NCI-H524 treated with DMSO at 0.1 percent for 48 hours (cell line): ENCODE data around the gene ATXN3L.

Source experiments
- DNase-seq: peaks from one replicate; lab custom pipeline; 2025; lab: John Stamatoyannopoulos, UW

The ATXN3L gene

GRCh38 chrX:13319953-13320352, at the start of gene ATXN3L:
ATXN3L (minus strand) TSS chrX:13320053; CDS start chrX:13319934, 119 bp downstream.
- DNase-seq, result no peak

GRCh38 chrX:13369256-13370030, 49.6 kb upstream of the ATXN3L start:
- no peak for DNase-seq

- DNase-seq, result no peak
Observed at GRCh38 chrX:13367950-13368349, 48.1 kb upstream of the ATXN3L start.

GRCh38 chrX:13366698-13367097, 46.8 kb upstream of the ATXN3L start:
- DNase-seq, result no peak

- DNase-seq, result no peak
Observed at GRCh38 chrX:13365161-13365560, 45.3 kb upstream of the ATXN3L start.

- DNase-seq, result no peak
Observed at GRCh38 chrX:13364230-13364857, 44.5 kb upstream of the ATXN3L start.

GRCh38 chrX:13360146-13360545, 40.3 kb upstream of the ATXN3L start:
- DNase-seq, result peak; percentile 78

- peak; percentile 72 for DNase-seq
Observed at GRCh38 chrX:13357925-13358324, 38.1 kb upstream of the ATXN3L start.

- DNase-seq, result no peak
Observed at GRCh38 chrX:13346646-13347045, 26.8 kb upstream of the ATXN3L start.

GRCh38 chrX:13345438-13345837, 25.6 kb upstream of the ATXN3L start:
- DNase-seq, result no peak

GRCh38 chrX:13345037-13345436, 25.2 kb upstream of the ATXN3L start:
- DNase-seq, result no peak

GRCh38 chrX:13341491-13342101, 21.7 kb upstream of the ATXN3L start:
- DNase-seq, result no peak

GRCh38 chrX:13340182-13340791, 20.4 kb upstream of the ATXN3L start:
- no peak for DNase-seq

GRCh38 chrX:13339607-13340006, 19.8 kb upstream of the ATXN3L start:
- DNase-seq, result no peak

GRCh38 chrX:13338996-13339515, 19.2 kb upstream of the ATXN3L start:
- no peak for DNase-seq

GRCh38 chrX:13334491-13334890, 14.6 kb upstream of the ATXN3L start:
- no peak for DNase-seq

- no peak for DNase-seq
Observed at GRCh38 chrX:13330446-13330845, 10.6 kb upstream of the ATXN3L start.

GRCh38 chrX:13327666-13328065, 7.8 kb upstream of the ATXN3L start:
- no peak for DNase-seq

- no peak for DNase-seq
Observed at GRCh38 chrX:13323241-13323640, 3.4 kb upstream of the ATXN3L start.

- no peak for DNase-seq
Observed at GRCh38 chrX:13317366-13317765, 2.5 kb downstream of the ATXN3L start.

GRCh38 chrX:13311560-13311959, 8.3 kb downstream of the ATXN3L start:
- DNase-seq, result no peak

- no peak for DNase-seq
Observed at GRCh38 chrX:13309631-13310030, 10.2 kb downstream of the ATXN3L start.

- DNase-seq, result no peak
Observed at GRCh38 chrX:13307041-13307440, 12.8 kb downstream of the ATXN3L start.
